Osteoblast (primary cell): ENCODE results near the gene GPX3. TPM values are rescaled to one million over a fixed set of nuclear protein-coding genes. Genes with fewer than 3 reads are reported as not detected.

Source experiments
- DNase-seq: peaks from one replicate; pipeline ENCODE4 v3.0.0; 2011; ENCODE audit warnings: low spot score, mixed read lengths; ENCODE audit not compliant: insufficient read length; ENCODE audit errors: missing footprints
- H2AFZ ChIP-seq: 2 replicates; pipeline ENCODE4 v1.6.0; 2011; ENCODE audit warnings: mild to moderate bottlenecking, low read length
- H3K27ac ChIP-seq: 2 replicates; pipeline ENCODE4 v1.5.1; 2011; ENCODE audit warnings: mild to moderate bottlenecking, low read depth, low read length, moderate library complexity
- H3K27me3 ChIP-seq: 2 replicates; pipeline ENCODE4 v1.6.0; 2012; ENCODE audit warnings: mild to moderate bottlenecking, control low read depth, inconsistent platforms, low read length, moderate library complexity; ENCODE audit not compliant: insufficient read depth
- H3K36me3 ChIP-seq: 2 replicates; pipeline ENCODE4 v1.5.1; 2011; ENCODE audit warnings: mild to moderate bottlenecking, low read length, control low read depth, moderate library complexity; ENCODE audit not compliant: insufficient read depth
- H3K4me1 ChIP-seq: 2 replicates; pipeline ENCODE4 v1.5.1; 2011; ENCODE audit warnings: mild to moderate bottlenecking, low read length, control low read depth, moderate library complexity; ENCODE audit not compliant: insufficient read depth
- H3K4me2 ChIP-seq: 2 replicates; pipeline ENCODE4 v1.6.0; 2011; ENCODE audit warnings: mild to moderate bottlenecking, low read length; ENCODE audit not compliant: insufficient read depth
- H3K4me3 ChIP-seq: fragments of 200-600 bp; sonication (generic); 3 replicates; pipeline ENCODE4 v1.5.1; 2012; ENCODE audit warnings: mild to moderate bottlenecking, low read length, inconsistent platforms; ENCODE audit not compliant: insufficient read depth
- H3K79me2 ChIP-seq: 2 replicates; pipeline ENCODE4 v1.6.0; 2012; ENCODE audit warnings: mild to moderate bottlenecking, low read length, control low read depth, inconsistent platforms; ENCODE audit not compliant: insufficient read depth
- H3K9me3 ChIP-seq: 2 replicates; pipeline ENCODE4 v1.5.1; 2011; ENCODE audit warnings: low read depth, low read length, control low read depth
- H4K20me1 ChIP-seq: 2 replicates; pipeline ENCODE4 v1.6.0; 2012; ENCODE audit warnings: mild to moderate bottlenecking, low read length, control low read depth; ENCODE audit not compliant: insufficient read depth
- total RNA-seq: library from RNA; depleted of rRNA; stranded (reverse); fragments of >200 nt; gene quantifications from 2 replicates; pipeline ENCODE4 v1.2.3, GENCODE V29; 2012
- TF ChIP-seq, protein P1 (sequence below): IDR thresholded peaks from 2 replicates; pipeline ENCODE4 v1.5.1; 2011; ENCODE audit warnings: mild to moderate bottlenecking, low read depth, low read length, moderate library complexity; ENCODE audit errors: extremely low read depth

The GPX3 gene
- total RNA-seq, 1 donor = 9.8 TPM

DNA sequence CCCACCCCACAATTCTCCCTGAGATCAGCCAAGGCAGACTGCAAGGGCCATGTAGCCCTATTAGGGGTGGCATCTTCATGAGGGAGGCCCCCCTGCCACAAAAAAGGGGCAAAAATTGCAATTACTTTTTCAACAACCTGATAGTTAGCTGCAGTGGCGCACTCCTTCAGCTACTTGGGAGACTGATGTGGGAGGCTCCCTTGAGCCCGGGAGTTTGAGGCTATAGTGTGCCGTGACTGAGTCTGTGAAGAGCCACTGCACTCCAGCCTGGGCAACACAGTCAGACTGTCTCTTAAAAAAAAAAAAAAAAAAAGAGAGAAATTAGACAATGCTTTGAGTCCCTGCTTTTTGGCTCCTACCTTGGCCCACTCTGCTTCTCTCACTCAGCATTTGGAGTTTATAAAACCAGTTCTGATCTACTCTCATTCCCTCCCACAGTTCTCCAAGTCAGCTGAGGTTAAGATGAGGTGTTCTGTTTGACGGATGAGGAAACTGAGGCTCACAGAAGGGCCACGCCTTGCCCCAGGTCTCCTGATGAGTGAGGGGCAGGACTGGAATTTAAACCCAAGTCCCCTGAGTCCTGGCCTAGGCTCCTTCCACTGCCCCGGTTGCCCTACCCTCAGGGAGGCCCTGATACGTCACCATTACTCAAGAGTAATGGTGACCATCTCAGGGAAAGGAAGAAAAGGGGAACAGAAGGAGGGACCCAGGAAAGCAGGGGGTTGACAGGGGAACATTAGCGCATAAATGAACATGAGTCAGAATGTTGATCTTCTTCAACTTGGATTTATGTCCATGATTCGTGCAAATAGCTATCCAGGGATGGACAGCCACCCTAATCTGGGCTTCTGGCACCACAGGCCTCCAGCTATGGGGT lies 9.0 kb downstream of the GPX3 start:
- Histone ChIP-seq H3K4me3 (no peak overlapping the region), H4K20me1 (no peaks in the 10 kb centered on the region), H3K4me2 (no peak overlapping the region), H3K9me3 (no peaks in the 10 kb centered on the region), H2AFZ (no peak overlapping the region), H3K36me3 (peaks cover 29% of the 10 kb centered on the region), H3K79me2 (no peaks in the 10 kb centered on the region), H3K27me3 (no peaks in the 10 kb centered on the region), H3K4me1 (peaks cover 5% of the 10 kb centered on the region), H3K27ac (no peak overlapping the region)
- TF ChIP-seq, protein P1, sequence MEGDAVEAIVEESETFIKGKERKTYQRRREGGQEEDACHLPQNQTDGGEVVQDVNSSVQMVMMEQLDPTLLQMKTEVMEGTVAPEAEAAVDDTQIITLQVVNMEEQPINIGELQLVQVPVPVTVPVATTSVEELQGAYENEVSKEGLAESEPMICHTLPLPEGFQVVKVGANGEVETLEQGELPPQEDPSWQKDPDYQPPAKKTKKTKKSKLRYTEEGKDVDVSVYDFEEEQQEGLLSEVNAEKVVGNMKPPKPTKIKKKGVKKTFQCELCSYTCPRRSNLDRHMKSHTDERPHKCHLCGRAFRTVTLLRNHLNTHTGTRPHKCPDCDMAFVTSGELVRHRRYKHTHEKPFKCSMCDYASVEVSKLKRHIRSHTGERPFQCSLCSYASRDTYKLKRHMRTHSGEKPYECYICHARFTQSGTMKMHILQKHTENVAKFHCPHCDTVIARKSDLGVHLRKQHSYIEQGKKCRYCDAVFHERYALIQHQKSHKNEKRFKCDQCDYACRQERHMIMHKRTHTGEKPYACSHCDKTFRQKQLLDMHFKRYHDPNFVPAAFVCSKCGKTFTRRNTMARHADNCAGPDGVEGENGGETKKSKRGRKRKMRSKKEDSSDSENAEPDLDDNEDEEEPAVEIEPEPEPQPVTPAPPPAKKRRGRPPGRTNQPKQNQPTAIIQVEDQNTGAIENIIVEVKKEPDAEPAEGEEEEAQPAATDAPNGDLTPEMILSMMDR = no peak
- DNase-seq = no peak

DNA sequence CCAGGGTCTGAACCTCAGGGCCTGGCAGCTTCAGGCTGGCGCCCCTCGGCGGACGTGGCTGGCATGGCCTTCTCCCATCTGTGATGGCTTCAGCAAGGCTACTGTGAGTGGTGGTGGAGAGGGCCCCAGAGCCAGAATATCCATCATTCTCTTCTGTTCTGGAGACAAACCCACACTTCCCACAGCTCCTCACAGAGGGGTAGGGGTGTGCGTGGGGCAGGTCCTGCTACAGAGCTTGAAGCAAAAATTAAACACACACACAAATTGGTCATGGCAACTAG lies 9.6 kb downstream of the GPX3 start:
- Histone ChIP-seq H3K79me2 (no peaks in the 10 kb centered on the region), H3K27me3 (no peaks in the 10 kb centered on the region), H3K4me2 (no peak overlapping the region), H3K36me3 (peaks cover 34% of the 10 kb centered on the region), H3K27ac (no peak overlapping the region), H3K4me3 (no peak overlapping the region), H4K20me1 (no peaks in the 10 kb centered on the region), H3K4me1 (no peaks in the 10 kb centered on the region), H2AFZ (no peak overlapping the region), H3K9me3 (no peaks in the 10 kb centered on the region)
- no peak for DNase-seq
- TF ChIP-seq, protein P1 = no peak

DNA sequence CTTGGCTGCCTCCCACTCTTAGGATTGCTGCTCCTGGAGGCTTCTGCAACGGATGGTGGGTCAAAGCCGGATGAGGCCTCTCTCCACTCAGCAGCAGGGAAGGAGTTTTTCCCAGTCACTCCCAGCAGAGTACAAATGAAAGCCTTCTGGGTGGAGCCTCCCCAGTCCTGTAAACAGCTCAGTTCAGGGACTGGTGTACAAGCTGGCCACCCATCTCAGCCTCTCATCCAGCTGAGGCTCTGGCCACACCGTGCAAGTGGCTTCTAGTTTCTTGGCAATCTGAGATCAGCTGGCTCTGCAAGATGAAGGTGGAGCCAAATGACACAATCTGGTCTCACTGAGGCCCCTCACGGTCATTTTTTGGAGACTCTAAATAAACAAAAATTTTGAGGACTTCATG lies 10.0 kb downstream of the GPX3 start:
- Histone ChIP-seq H3K4me2 (no peak overlapping the region), H3K4me1 (no peaks in the 10 kb centered on the region), H3K79me2 (no peaks in the 10 kb centered on the region), H3K27me3 (no peaks in the 10 kb centered on the region), H2AFZ (no peak overlapping the region), H3K4me3 (no peak overlapping the region), H3K36me3 (peaks cover 38% of the 10 kb centered on the region), H4K20me1 (no peaks in the 10 kb centered on the region), H3K9me3 (no peaks in the 10 kb centered on the region), H3K27ac (no peak overlapping the region)
- TF ChIP-seq, protein P1 = no peak
- DNase-seq = no peak

DNA sequence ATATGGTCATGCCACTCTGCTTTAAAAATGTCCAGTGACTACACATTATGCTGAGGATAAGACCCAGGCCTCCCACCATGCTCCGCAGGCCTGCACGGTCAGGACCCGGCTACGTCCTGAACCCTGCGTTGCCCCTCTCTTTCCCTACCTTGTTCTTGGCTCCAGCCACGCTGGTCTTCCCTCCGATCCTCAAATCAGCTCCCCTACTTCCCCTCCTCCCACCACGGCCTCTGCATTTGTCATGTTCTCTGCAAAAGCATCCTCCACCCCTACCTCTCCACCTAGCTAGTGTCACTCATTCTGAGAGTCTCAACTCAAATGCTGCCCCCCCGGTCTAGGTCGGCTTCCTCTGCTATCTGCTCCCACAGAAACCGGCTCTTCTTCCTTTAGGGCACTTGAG lies 11.2 kb downstream of the GPX3 start:
- DNase-seq = no peak
- Histone ChIP-seq H2AFZ (no peak overlapping the region), H3K9me3 (no peaks in the 10 kb centered on the region), H3K4me3 (no peak overlapping the region), H3K79me2 (no peaks in the 10 kb centered on the region), H3K27me3 (no peaks in the 10 kb centered on the region), H4K20me1 (no peaks in the 10 kb centered on the region), H3K4me1 (no peaks in the 10 kb centered on the region), H3K36me3 (peaks cover 45% of the 10 kb centered on the region), H3K4me2 (no peak overlapping the region), H3K27ac (no peak overlapping the region)
- TF ChIP-seq, protein P1 = no peak
